Activated naive CD8-positive, alpha-beta T cell treated with anti-CD3 and anti-CD28 coated beads, Interleukin-2, amount 10 ng/mL, durations not matched to agents 7 days and 5 days (primary cell): Measurements from ENCODE around the gene JMY. TPM values are rescaled to one million over a fixed set of nuclear protein-coding genes. Genes with fewer than 3 reads are reported as not detected.

Experiments
- ATAC-seq: fragments of 150-1000 bp; cut with Tn5 transposase; one replicate; pipeline ENCODE4 v1.10.0; 2021; ENCODE audit warnings: low read depth, moderate library complexity
- POLR2A ChIA-PET: fragments of 350-600 bp; sonication (Branson Sonifier 250); formaldehyde crosslinking; loops from one replicate; lab custom pipeline; 2021; ENCODE audit warnings: antibody characterized with exemption; lab: Charles Lee
- DNase-seq: peaks from one replicate; pipeline ENCODE4 v3.0.0; 2021
- H3K27ac Mint-ChIP-seq: one replicate; pipeline ENCODE4 v1.8.0; 2022; ENCODE audit warnings: mild to moderate bottlenecking, mixed read lengths
- H3K27me3 Mint-ChIP-seq: one replicate; pipeline ENCODE4 v1.8.0; 2022; ENCODE audit warnings: mild to moderate bottlenecking, moderate library complexity, mixed read lengths
- H3K36me3 Mint-ChIP-seq: one replicate; pipeline ENCODE4 v1.8.0; 2021; ENCODE audit warnings: mild to moderate bottlenecking, mixed read lengths
- H3K4me1 Mint-ChIP-seq: one replicate; pipeline ENCODE4 v1.8.0; 2021; ENCODE audit warnings: mixed read lengths
- H3K4me3 Mint-ChIP-seq: one replicate; pipeline ENCODE4 v1.8.0; 2022; ENCODE audit warnings: mild to moderate bottlenecking, moderate library complexity, mixed read lengths
- H3K9me3 Mint-ChIP-seq: one replicate; pipeline ENCODE4 v1.8.0; 2021; ENCODE audit warnings: mixed read lengths
- total RNA-seq, 2 experiments: library from RNA; stranded (reverse); gene quantifications; one replicate each; pipeline ENCODE4 v1.2.3, GENCODE V29; 2021

Gene JMY
- total RNA-seq, 2 experiments from 2014 or later, result 8.3 to 9.5 TPM

DNA sequence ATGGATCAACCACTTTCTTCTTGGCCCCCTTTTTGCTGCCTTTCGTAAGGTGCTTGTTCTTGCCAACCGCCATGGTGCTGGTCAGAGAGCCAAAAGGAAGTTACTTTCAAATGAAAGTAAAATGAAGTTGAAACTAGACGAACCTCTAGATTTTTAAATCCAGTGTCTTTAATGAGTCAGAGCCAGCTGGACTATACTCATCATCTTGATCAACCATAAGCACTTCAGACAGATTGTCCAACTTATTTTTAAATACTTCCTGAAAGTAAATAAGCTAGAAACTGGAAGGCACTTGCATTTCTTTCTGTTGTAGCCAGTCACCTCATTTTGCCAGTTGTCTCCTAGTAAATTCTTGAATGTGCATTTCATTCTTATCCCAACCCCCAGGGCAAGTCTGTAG, 48.9 kb downstream of the JMY start:
- no peak for DNase-seq
- Mint-ChIP-seq H3K9me3 (peaks cover 5% of the 10 kb centered on the region), H3K36me3 (peaks cover 10% of the 10 kb centered on the region), H3K27me3 (no peaks in the 10 kb centered on the region), H3K4me3 (no peak overlapping the region), H3K27ac (no peak overlapping the region), H3K4me1 (peaks cover 12% of the 10 kb centered on the region)
- no peak for ATAC-seq
- POLR2A ChIA-PET, result interaction anchor here (0.6 kb wide), 1 partner anchor 120 kb away, joined by 3 read pairs; no protein-coding TSS in a partner anchor

DNA sequence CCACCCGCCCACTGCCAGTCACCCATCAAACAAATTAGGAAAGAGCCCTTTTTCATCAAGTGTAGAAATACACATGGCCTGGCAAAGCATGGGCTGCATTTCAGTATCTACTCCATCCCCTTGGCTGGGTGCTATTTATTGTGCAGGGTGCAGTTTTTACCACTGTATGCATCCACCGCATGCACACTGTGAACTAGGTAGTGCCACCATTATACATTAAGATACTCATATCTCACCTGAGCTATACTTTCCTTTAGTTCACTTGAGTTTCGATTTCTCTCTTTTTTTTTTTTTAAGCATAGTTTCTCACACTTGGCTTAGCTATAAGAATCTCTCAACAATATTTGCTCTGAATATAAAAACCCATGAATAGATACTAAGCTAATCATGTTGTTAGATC, 49.4 kb downstream of the JMY start:
- Mint-ChIP-seq H3K27ac (no peak overlapping the region), H3K4me1 (peaks cover 12% of the 10 kb centered on the region), H3K36me3 (peaks cover 10% of the 10 kb centered on the region), H3K4me3 (no peak overlapping the region), H3K9me3 (peaks cover 5% of the 10 kb centered on the region), H3K27me3 (no peaks in the 10 kb centered on the region)
- ATAC-seq (no peak), DNase-seq (no peak)
- POLR2A ChIA-PET, result no interaction called here

DNA sequence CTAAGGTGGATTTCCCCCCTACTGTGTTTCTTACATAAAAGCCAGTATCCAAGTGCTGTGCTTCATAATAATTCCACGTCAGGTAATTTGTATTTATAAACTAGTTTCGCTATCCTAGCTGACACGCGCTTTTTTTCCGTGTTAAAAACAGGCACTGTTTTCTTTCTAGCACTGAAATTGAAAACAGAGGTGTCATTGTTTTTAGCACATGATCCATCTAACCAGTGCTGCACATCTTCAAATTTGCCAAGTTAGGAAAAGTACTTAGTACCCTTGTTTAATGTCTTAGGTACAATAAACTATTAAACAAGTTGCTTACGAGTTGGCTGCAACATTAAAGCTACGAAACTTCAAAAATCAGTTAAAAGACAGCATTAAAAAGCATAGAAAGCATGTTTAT, 49.9 kb downstream of the JMY start:
- peaks cover 12% of the 10 kb centered on the region for H3K4me1 Mint-ChIP-seq
- no peak for DNase-seq
- POLR2A ChIA-PET, result no interaction called here
- no peak for ATAC-seq
- H3K36me3 Mint-ChIP-seq, result peaks cover 10% of the 10 kb centered on the region
- peaks cover 5% of the 10 kb centered on the region for H3K9me3 Mint-ChIP-seq
- H3K27ac Mint-ChIP-seq, result no peak overlapping the region
- H3K27me3 Mint-ChIP-seq, result no peaks in the 10 kb centered on the region
- no peak overlapping the region for H3K4me3 Mint-ChIP-seq

DNA sequence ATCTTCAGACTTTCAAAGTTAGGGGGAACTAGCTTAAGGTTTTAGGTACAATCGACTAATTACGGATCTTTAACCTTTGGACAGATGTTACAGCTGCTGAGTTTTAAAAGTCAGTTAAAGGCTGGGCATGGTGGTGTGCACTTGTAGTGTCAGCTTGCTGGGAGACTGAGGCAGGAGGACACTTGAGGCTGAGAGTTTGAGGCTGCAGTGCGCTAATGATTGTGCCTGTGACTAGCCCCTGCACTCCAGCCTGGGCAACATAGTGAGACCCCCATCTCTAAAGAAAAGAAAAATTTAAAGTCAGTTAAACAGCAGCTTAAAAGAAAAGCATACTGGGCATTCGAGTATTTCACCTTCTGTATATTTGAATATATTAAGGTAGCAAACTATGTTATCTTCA, 51.4 kb downstream of the JMY start:
- peaks cover 8% of the 10 kb centered on the region for H3K36me3 Mint-ChIP-seq
- no peak overlapping the region for H3K27ac Mint-ChIP-seq
- peaks cover 3% of the 10 kb centered on the region for H3K9me3 Mint-ChIP-seq
- no peak overlapping the region for H3K4me3 Mint-ChIP-seq
- no peak for DNase-seq
- no peaks in the 10 kb centered on the region for H3K27me3 Mint-ChIP-seq
- peaks cover 12% of the 10 kb centered on the region for H3K4me1 Mint-ChIP-seq
- POLR2A ChIA-PET, result no interaction called here
- no peak for ATAC-seq

DNA sequence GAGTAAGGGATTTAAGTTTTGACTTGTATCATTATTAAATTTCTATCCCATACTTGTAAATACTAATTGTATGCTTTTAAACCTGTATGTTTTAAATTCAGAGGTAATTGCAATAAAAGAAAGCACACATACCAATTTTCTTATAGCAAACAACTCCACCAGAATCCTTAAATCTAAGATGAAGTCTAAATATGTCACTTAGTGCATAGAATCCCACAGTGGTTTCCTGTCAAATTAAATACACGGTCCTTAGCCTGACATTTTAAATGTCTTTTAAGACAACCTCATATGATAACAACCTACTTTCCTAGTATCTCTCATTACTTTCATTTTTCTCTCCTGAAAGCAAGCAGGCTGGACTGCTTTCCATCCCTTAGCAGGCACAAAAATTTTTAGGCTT, 52.0 kb downstream of the JMY start:
- H3K4me1 Mint-ChIP-seq, result peaks cover 12% of the 10 kb centered on the region
- no peaks in the 10 kb centered on the region for H3K27me3 Mint-ChIP-seq
- H3K4me3 Mint-ChIP-seq, result peak overlapping the region; percentile 6
- peaks cover 5% of the 10 kb centered on the region for H3K36me3 Mint-ChIP-seq
- ATAC-seq (peak; percentile 39), DNase-seq (no peak)
- no peak overlapping the region for H3K27ac Mint-ChIP-seq
- no peaks in the 10 kb centered on the region for H3K9me3 Mint-ChIP-seq
- POLR2A ChIA-PET, result no interaction called here

DNA sequence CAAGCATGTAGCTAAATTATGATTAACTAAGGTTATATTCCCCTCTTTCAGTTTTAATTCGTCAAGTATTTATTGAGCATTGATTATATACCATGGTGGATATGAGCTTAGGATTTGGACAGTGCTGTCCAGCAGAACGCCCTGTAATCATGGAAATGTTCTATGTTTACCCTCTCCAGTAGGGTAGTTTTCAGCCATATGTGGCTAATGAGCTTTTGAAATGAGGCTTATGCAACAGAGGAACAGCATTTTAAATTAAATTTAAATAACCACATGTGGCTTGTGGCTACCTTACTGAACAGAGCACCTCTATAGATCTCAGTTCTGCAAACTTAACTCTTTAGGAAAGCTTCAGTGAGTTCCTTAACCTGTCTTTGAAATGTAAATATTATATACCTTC, 59.1 kb downstream of the JMY start:
- peaks cover 2% of the 10 kb centered on the region for H3K36me3 Mint-ChIP-seq
- H3K27me3 Mint-ChIP-seq, result no peaks in the 10 kb centered on the region
- no peak overlapping the region for H3K27ac Mint-ChIP-seq
- POLR2A ChIA-PET, result no interaction called here
- peaks cover 6% of the 10 kb centered on the region for H3K4me1 Mint-ChIP-seq
- H3K9me3 Mint-ChIP-seq, result no peaks in the 10 kb centered on the region
- no peak overlapping the region for H3K4me3 Mint-ChIP-seq
- DNase-seq (no peak), ATAC-seq (no peak)

DNA sequence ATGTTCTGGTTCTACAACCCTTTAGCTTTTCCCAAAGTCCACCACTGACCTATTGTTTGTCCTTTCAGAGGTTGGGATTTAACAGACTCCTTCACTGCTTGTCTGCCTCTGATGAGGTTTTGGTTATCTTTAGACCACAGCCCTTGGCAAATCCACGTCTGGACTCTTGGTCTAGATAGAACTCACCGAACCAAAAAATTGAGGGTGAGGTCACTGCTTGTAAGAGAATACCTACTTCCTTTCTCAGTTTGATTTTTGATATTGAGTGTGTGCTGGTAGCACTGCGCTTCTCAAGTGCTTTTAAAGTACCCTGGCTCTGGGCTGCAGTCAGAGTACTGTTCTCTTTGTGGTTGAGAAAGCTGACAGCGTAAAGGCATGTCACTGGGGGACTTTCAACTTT, 61.7 kb downstream of the JMY start:
- no peak for ATAC-seq
- no peak overlapping the region for H3K4me3 Mint-ChIP-seq
- peaks cover 3% of the 10 kb centered on the region for H3K36me3 Mint-ChIP-seq
- no peaks in the 10 kb centered on the region for H3K9me3 Mint-ChIP-seq
- H3K27ac Mint-ChIP-seq, result peak overlapping the region; percentile 19
- H3K27me3 Mint-ChIP-seq, result no peaks in the 10 kb centered on the region
- DNase-seq, result no peak
- POLR2A ChIA-PET, result no interaction called here
- peaks cover 6% of the 10 kb centered on the region for H3K4me1 Mint-ChIP-seq

DNA sequence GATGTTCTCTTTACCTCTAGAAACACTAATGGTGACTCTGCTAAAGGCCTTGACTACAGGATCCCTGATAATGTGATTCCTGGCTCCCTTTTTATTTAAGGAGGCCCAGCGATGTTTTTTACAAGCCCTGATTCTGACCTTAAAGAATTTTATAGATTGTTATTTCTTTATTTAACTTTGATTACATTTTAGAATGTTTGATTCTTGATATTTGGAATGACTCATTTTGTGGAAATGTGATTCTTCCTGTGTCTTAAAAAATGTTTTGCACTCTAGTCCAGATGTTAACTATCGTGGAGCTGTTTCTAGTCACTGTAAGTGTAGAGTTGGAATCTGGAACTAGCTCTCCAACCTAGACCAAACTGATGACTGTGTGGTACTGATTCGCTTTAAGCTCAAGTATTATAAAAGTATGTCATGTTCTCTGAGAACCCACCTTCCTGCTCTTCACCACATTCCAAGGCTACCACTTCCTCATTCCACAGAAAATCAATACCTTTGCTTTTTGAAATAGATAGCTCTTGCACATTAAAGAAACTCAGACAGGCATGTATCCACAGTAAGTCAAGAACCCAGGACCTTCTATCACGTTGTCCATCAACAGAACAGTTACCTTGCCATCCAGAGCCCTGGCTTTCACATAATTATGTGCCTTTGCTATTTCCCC, 65.2 kb downstream of the JMY start:
- Mint-ChIP-seq H3K36me3 (peaks cover 3% of the 10 kb centered on the region), H3K9me3 (no peaks in the 10 kb centered on the region), H3K4me1 (no peaks in the 10 kb centered on the region), H3K4me3 (no peak overlapping the region), H3K27ac (no peak overlapping the region), H3K27me3 (no peaks in the 10 kb centered on the region)
- POLR2A ChIA-PET, result no interaction called here
- no peak for ATAC-seq
- no peak for DNase-seq

DNA sequence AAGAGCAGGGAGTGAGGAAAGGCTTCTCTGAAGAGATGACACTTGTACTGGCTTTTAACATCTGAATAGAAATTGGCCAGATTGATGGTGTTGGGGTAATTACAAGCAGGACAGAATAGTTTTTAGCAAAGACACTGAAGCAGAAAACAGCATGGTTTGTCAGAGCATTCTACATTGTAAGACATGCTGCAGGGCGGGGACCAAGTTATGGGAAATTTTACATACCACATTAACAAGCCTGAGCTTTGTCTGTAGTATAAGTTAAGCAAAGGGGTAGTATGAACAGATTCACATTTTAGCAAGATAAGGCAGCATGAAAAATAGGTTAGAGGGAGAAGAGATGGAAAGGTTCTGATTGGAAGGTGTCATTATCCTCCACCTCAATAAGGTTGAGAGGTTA, 66.5 kb downstream of the JMY start:
- ATAC-seq (no peak), DNase-seq (no peak)
- no peaks in the 10 kb centered on the region for H3K9me3 Mint-ChIP-seq
- H3K36me3 Mint-ChIP-seq, result peaks cover 4% of the 10 kb centered on the region
- H3K27me3 Mint-ChIP-seq, result no peaks in the 10 kb centered on the region
- no peak overlapping the region for H3K4me3 Mint-ChIP-seq
- no peaks in the 10 kb centered on the region for H3K4me1 Mint-ChIP-seq
- POLR2A ChIA-PET, result no interaction called here
- no peak overlapping the region for H3K27ac Mint-ChIP-seq

DNA sequence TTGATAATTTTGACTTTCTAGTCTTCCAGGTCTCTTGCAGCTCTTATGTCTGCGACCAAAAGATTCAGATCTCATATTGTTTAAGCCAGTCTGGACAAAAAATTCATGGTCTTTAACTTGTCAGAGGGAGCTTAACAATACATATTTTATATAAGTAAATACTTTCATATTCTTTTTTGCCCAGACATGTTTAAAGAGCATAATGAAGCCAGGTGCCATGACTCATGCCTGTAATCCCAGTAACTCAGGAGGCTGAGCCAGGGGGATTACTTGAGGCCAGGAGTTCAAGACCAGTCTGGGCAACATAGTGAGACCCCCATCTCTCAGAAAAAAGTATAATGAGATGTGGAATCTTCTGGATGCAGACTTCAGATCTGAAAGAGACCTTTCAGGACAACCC, 69.8 kb downstream of the JMY start:
- ATAC-seq (no peak), DNase-seq (no peak)
- no peaks in the 10 kb centered on the region for H3K27me3 Mint-ChIP-seq
- H3K27ac Mint-ChIP-seq, result no peak overlapping the region
- peaks cover 4% of the 10 kb centered on the region for H3K36me3 Mint-ChIP-seq
- H3K4me3 Mint-ChIP-seq, result no peak overlapping the region
- H3K4me1 Mint-ChIP-seq, result no peaks in the 10 kb centered on the region
- no peaks in the 10 kb centered on the region for H3K9me3 Mint-ChIP-seq
- POLR2A ChIA-PET, result no interaction called here

DNA sequence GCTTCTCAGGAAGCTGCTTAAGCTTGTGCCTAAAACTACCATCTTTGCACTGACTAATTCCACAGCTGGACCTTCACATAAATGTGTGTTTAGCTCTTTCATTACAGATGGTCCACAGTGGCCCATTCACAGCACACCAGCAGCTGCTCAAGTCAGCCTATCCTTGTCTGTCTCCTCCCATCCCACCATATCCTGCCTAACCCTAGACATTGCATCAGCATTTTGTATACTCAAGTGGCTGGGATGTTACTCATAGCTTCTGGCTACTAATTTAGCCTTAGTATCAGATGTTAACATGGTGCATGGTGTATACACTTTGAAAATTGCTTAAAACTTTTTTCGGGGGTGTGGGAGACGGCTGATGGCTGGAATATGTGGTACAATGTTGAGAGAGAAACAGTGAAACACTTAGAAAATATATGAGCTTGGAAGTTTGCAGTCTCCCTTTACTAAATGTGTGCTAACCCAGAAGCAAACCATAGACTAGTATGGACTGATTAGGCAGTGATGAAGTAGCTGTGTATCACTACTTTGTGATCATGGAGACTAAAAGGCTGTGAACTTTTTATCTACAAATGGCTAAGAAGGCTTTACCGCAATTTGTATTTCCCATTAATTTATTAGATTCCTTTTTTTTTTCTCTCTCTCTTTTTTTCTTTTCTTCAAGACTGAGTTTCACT, 83.1 kb downstream of the JMY start:
- no peak overlapping the region for H3K27ac Mint-ChIP-seq
- no peaks in the 10 kb centered on the region for H3K9me3 Mint-ChIP-seq
- H3K27me3 Mint-ChIP-seq, result no peaks in the 10 kb centered on the region
- H3K36me3 Mint-ChIP-seq, result peaks cover 3% of the 10 kb centered on the region
- H3K4me1 Mint-ChIP-seq, result no peaks in the 10 kb centered on the region
- POLR2A ChIA-PET, result no interaction called here
- DNase-seq (no peak), ATAC-seq (no peak)
- H3K4me3 Mint-ChIP-seq, result no peak overlapping the region

DNA sequence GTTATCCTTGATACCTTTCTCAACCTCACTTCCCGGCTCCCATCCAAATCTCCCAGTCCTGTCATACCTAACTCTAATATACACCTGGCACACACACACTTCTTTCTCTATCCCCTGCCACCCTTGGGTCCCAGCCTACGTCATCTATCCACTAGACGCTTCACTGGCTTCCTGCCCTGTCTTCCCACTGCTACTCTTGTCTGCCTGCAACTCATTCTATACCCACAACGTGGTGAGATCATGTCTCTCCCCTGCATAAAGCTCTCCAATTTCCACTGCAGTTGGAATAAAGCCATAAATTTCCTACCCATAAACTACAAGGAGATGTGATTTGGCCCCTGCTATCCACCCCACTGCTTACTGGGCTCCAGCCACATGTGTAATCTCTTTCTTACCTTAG, 93.5 kb downstream of the JMY start:
- Mint-ChIP-seq H3K27ac (no peak overlapping the region), H3K36me3 (no peaks in the 10 kb centered on the region), H3K27me3 (no peaks in the 10 kb centered on the region), H3K9me3 (no peaks in the 10 kb centered on the region), H3K4me3 (no peak overlapping the region), H3K4me1 (no peaks in the 10 kb centered on the region)
- no peak for DNase-seq
- no peak for ATAC-seq
- POLR2A ChIA-PET, result no interaction called here

DNA sequence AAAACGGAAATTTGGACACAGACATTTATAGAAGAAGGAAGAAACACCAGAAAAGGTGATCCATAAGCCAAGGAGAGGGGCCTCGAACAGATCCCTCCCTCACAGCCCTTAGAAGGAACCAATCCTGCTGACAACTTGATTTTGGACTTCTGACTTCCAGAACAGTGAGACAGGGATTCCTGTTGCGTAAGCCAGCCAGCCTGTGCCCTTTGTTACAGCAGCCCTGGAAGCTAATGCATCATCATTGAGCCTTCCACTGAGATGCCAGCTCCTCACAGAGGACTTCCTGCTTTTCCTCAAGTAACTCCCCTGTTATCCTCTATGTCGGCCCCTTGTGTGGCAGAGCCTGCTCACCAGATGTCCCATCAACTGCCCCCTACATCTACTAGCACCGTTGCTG, 94.1 kb downstream of the JMY start:
- Mint-ChIP-seq H3K27me3 (no peaks in the 10 kb centered on the region), H3K9me3 (peaks cover 1% of the 10 kb centered on the region), H3K4me3 (no peak overlapping the region), H3K36me3 (no peaks in the 10 kb centered on the region), H3K4me1 (no peaks in the 10 kb centered on the region), H3K27ac (no peak overlapping the region)
- no peak for ATAC-seq
- POLR2A ChIA-PET, result no interaction called here
- DNase-seq, result no peak

DNA sequence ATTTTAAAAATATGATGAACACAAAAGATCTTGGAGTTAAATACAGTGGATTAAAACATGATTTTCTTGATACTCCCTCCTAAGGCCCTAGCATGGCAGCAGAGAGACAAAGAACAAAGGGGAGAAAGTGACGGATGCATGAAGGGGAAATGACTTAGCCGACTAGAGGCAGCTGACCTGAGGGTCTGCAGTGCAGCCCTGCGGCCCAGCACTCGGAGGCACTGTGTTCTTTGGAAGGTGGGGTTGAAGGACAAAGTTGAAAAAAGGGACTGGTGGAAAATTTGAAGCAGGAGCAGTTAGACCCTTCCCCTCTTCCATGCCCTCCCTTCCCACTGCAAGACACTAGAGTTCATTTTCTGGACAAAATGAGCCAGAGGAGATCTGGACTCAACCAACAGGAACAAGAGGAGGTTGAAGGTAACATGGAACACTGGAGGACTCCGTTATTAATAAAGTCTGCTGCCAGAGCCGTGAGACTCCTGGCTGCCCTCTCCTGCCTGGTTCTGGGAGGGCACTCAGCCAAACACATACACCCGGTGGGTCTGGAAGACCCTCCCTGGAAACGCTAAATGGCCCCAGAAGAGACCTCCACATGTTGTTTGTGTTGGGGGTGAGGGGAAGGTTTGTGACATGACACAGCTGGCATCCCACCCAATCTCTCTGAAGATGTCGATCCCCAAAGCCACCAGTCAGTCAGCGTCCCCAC, 98.1 kb downstream of the JMY start:
- POLR2A ChIA-PET, result no interaction called here
- Mint-ChIP-seq H3K4me1 (no peaks in the 10 kb centered on the region), H3K27me3 (peaks cover 12% of the 10 kb centered on the region), H3K27ac (no peak overlapping the region), H3K4me3 (no peak overlapping the region), H3K9me3 (peaks cover 8% of the 10 kb centered on the region), H3K36me3 (no peaks in the 10 kb centered on the region)
- ATAC-seq (no peak), DNase-seq (no peak)
